Glutamatergic neuron (in vitro differentiated cells): ENCODE measurements around the gene OPN1MW. TPM values are rescaled to one million over a fixed set of nuclear protein-coding genes. Genes with fewer than 3 reads are reported as not detected.
"Not testable (repeated sequence)": the region's sequence is repeated elsewhere in the genome, so short reads cannot be mapped to it uniquely, and the experiment has no call there.

Source experiments
- DNase-seq: peaks from one replicate; pipeline ENCODE4 v3.0.0; 2022
- H3K27ac Mint-ChIP-seq: one replicate; pipeline ENCODE4 v1.8.0; 2020; ENCODE audit warnings: mild to moderate bottlenecking, mixed read lengths, inconsistent platforms; ENCODE audit not compliant: unreplicated experiment
- H3K27me3 Mint-ChIP-seq: one replicate; pipeline ENCODE4 v1.8.0; 2020; ENCODE audit warnings: mild to moderate bottlenecking, moderate library complexity, mixed read lengths, inconsistent platforms; ENCODE audit not compliant: unreplicated experiment
- H3K36me3 Mint-ChIP-seq: one replicate; pipeline ENCODE4 v1.8.0; 2020; ENCODE audit warnings: mild to moderate bottlenecking, mixed read lengths, inconsistent platforms; ENCODE audit not compliant: unreplicated experiment
- H3K4me1 Mint-ChIP-seq: one replicate; pipeline ENCODE4 v1.8.0; 2020; ENCODE audit warnings: mild to moderate bottlenecking, low read depth, mixed read lengths, inconsistent platforms; ENCODE audit not compliant: unreplicated experiment
- H3K4me3 Mint-ChIP-seq: one replicate; pipeline ENCODE4 v1.8.0; 2020; ENCODE audit warnings: mild to moderate bottlenecking, mixed read lengths, inconsistent platforms; ENCODE audit not compliant: unreplicated experiment
- H3K9me3 Mint-ChIP-seq: one replicate; pipeline ENCODE4 v1.8.0; 2020; ENCODE audit warnings: mild to moderate bottlenecking, moderate library complexity, mixed read lengths, inconsistent platforms; ENCODE audit not compliant: unreplicated experiment
- CTCF ChIP-seq: fragments of 200-600 bp; sonication (generic); IDR thresholded peaks from one replicate; pipeline ENCODE4 v1.5.0; 2021; ENCODE audit not compliant: partially characterized antibody, unreplicated experiment
- long read RNA-seq: library from polyadenylated mRNA; unstranded; transcript quantifications from one replicate; pipeline ENCODE4 v2.0.0, GENCODE V29; 2020; ENCODE audit not compliant: unreplicated experiment
- total RNA-seq: library from RNA; stranded (reverse); fragmentation: NEBNext Ultra II Directional; extraction: Animal tissue kit (Norgen Biotek cat#: 25700); gene quantifications from one replicate; pipeline ENCODE4 v1.2.1, GENCODE V29; 2021; ENCODE audit not compliant: unreplicated experiment

OPN1MW gene
- 1.2 TPM for total RNA-seq
- long read RNA-seq, result 0 reads

GRCh38 chrX:154182296-154182695 lies at the start of gene OPN1MW:
OPN1MW (plus strand) TSS chrX:154182596; CDS start chrX:154182678, 82 bp downstream.
- not testable (repeated sequence) for DNase-seq, H3K27me3 Mint-ChIP-seq, H3K9me3 Mint-ChIP-seq, H3K4me1 Mint-ChIP-seq, H3K4me3 Mint-ChIP-seq, H3K36me3 Mint-ChIP-seq, H3K27ac Mint-ChIP-seq

GRCh38 chrX:154135458-154136229 lies 46.8 kb upstream of the OPN1MW start:
- H3K4me3 Mint-ChIP-seq, result no peak overlapping the region
- no peak overlapping the region for H3K27ac Mint-ChIP-seq
- no peaks in the 10 kb centered on the region for H3K9me3 Mint-ChIP-seq
- no peaks in the 10 kb centered on the region for H3K36me3 Mint-ChIP-seq
- H3K4me1 Mint-ChIP-seq, result peaks cover 8% of the 10 kb centered on the region
- no peak for DNase-seq
- no peak for TF ChIP-seq CTCF
- no peaks in the 10 kb centered on the region for H3K27me3 Mint-ChIP-seq

- peak; percentile 67 for TF ChIP-seq CTCF
- DNase-seq, result peak; percentile 85
- H3K27me3 Mint-ChIP-seq, result no peaks in the 10 kb centered on the region
- H3K9me3 Mint-ChIP-seq, result no peaks in the 10 kb centered on the region
- peaks cover 8% of the 10 kb centered on the region for H3K4me1 Mint-ChIP-seq
- peak overlapping the region; percentile 85 for H3K27ac Mint-ChIP-seq
- H3K36me3 Mint-ChIP-seq, result no peaks in the 10 kb centered on the region
- peak overlapping the region; percentile 63 for H3K4me3 Mint-ChIP-seq
Measured at GRCh38 chrX:154136627-154137161, 45.7 kb upstream of the OPN1MW start.

GRCh38 chrX:154138857-154139256 lies 43.5 kb upstream of the OPN1MW start:
- Mint-ChIP-seq H3K27ac (no peak overlapping the region), H3K27me3 (no peaks in the 10 kb centered on the region), H3K4me1 (peaks cover 8% of the 10 kb centered on the region), H3K36me3 (no peaks in the 10 kb centered on the region), H3K9me3 (no peaks in the 10 kb centered on the region), H3K4me3 (no peak overlapping the region)
- no peak for TF ChIP-seq CTCF
- DNase-seq, result no peak

GRCh38 chrX:154140206-154140605 lies 42.2 kb upstream of the OPN1MW start:
- Mint-ChIP-seq H3K4me3 (no peak overlapping the region), H3K36me3 (no peaks in the 10 kb centered on the region), H3K27ac (no peak overlapping the region), H3K27me3 (no peaks in the 10 kb centered on the region), H3K9me3 (no peaks in the 10 kb centered on the region), H3K4me1 (peaks cover 8% of the 10 kb centered on the region)
- no peak for DNase-seq
- no peak for TF ChIP-seq CTCF
